HEK293 (cell line): ENCODE results near the gene PANK4.

Source experiments
- CTCF ChIA-PET: fragments of 350-600 bp; formaldehyde crosslinking; extraction: SDS; loops from one replicate; lab custom pipeline; 2021; ENCODE audit warnings: antibody characterized with exemption; lab: Yijun Ruan, JAX
- POLR2A ChIA-PET: fragments of 300-600 bp; formaldehyde crosslinking; extraction: SDS; loops from one replicate; lab custom pipeline; 2020; ENCODE audit warnings: antibody characterized with exemption, inconsistent platforms; lab: Yijun Ruan, JAX
- H3K27ac ChIP-seq: fragments of 200-500 bp; sonication (Bioruptor generic); 2 replicates; pipeline ENCODE4 v1.5.1; 2014; ENCODE audit warnings: low read depth, low read length, control low read depth, inconsistent platforms; ENCODE audit errors: extremely low read depth
- H3K36me3 ChIP-seq, 2 experiments: fragments of 200-500 bp in 1 of 2; sonication (Bioruptor generic) in 1 of 2; 1 replicate in 1 of 2; 2 replicates in 1 of 2; pipeline ENCODE4 v1.5.1; 2014 to 2017; ENCODE audit warnings: inconsistent platforms in 2 of 2, low read length in 2 of 2; ENCODE audit not compliant: control insufficient read depth in 2 of 2, insufficient read depth in 1 of 2
- H3K4me1 ChIP-seq: fragments of 200-500 bp; sonication (Bioruptor generic); 2 replicates; pipeline ENCODE4 v1.5.1; 2014; ENCODE audit warnings: mild to moderate bottlenecking, low read length, inconsistent platforms; ENCODE audit not compliant: control insufficient read depth, insufficient read depth
- H3K4me3 ChIP-seq: 2 replicates; pipeline ENCODE4 v1.5.1; 2011; ENCODE audit warnings: low read depth, mild to moderate bottlenecking, control low read depth, low read length, moderate library complexity
- H3K9me3 ChIP-seq: fragments of 200-500 bp; sonication (Bioruptor generic); 2 replicates; pipeline ENCODE4 v1.5.1; 2014; ENCODE audit warnings: low read depth, low read length, inconsistent platforms; ENCODE audit not compliant: control insufficient read depth, insufficient read depth
- EGR2 ChIP-seq: fragments of 450-650 bp; formaldehyde crosslinking; IDR thresholded peaks from 2 replicates; pipeline ENCODE4 v1.5.1; 2016; ENCODE audit warnings: low read depth, missing biosample characterization, missing genetic modification characterization
- FEZF1 ChIP-seq: fragments of 450-650 bp; formaldehyde crosslinking; IDR thresholded peaks from 2 replicates; pipeline ENCODE4 v1.5.1; 2016; ENCODE audit warnings: missing biosample characterization, missing genetic modification characterization
- GLIS2 ChIP-seq: fragments of 450-650 bp; formaldehyde crosslinking; IDR thresholded peaks from 2 replicates; pipeline ENCODE4 v1.5.1; 2016; ENCODE audit warnings: missing biosample characterization, missing genetic modification characterization
- OVOL3 ChIP-seq: fragments of 450-650 bp; formaldehyde crosslinking; IDR thresholded peaks from 2 replicates; pipeline ENCODE4 v1.5.1; 2016; ENCODE audit warnings: missing biosample characterization, missing genetic modification characterization
- ZBTB20 ChIP-seq: fragments of 450-650 bp; formaldehyde crosslinking; IDR thresholded peaks from 2 replicates; pipeline ENCODE4 v1.5.1; 2016; ENCODE audit warnings: missing biosample characterization, missing genetic modification characterization
- ZFHX2 ChIP-seq: fragments of 450-650 bp; formaldehyde crosslinking; conservative IDR thresholded peaks from 2 replicates; pipeline ENCODE4 v1.5.1; 2016; ENCODE audit warnings: missing biosample characterization, missing genetic modification characterization
- ZNF138 ChIP-seq: fragments of 450-650 bp; formaldehyde crosslinking; IDR thresholded peaks from 2 replicates; pipeline ENCODE4 v1.5.1; 2016; ENCODE audit warnings: missing biosample characterization, missing genetic modification characterization, borderline replicate concordance
- ZNF146 ChIP-seq: fragments of 450-650 bp; formaldehyde crosslinking; IDR thresholded peaks from 2 replicates; pipeline ENCODE4 v1.5.1; 2016; ENCODE audit warnings: missing biosample characterization, missing genetic modification characterization
- ZNF155 ChIP-seq: fragments of 450-650 bp; formaldehyde crosslinking; IDR thresholded peaks from 2 replicates; pipeline ENCODE4 v1.5.1; 2016; ENCODE audit warnings: missing biosample characterization, missing genetic modification characterization
- ZNF354C ChIP-seq: fragments of 450-650 bp; formaldehyde crosslinking; IDR thresholded peaks from 2 replicates; pipeline ENCODE4 v1.5.1; 2016; ENCODE audit warnings: missing biosample characterization, missing genetic modification characterization, low read depth, borderline replicate concordance
- ZNF37A ChIP-seq: fragments of 450-650 bp; IDR thresholded peaks from 2 replicates; pipeline ENCODE4 v1.5.1; 2018; ENCODE audit warnings: missing biosample characterization, missing genetic modification characterization
- ZNF529 ChIP-seq: fragments of 450-650 bp; formaldehyde crosslinking; IDR thresholded peaks from 2 replicates; pipeline ENCODE4 v1.5.1; 2017; ENCODE audit warnings: missing genetic modification characterization, missing biosample characterization; ENCODE audit not compliant: insufficient replicate concordance
- ZNF792 ChIP-seq: fragments of 450-650 bp; formaldehyde crosslinking; IDR thresholded peaks from 2 replicates; pipeline ENCODE4 v1.5.1; 2016; ENCODE audit warnings: missing biosample characterization, missing genetic modification characterization
- TF ChIP-seq, protein P1 (sequence below): fragments of 450-650 bp; formaldehyde crosslinking; IDR thresholded peaks from 2 replicates; pipeline ENCODE4 v1.5.1; 2016; ENCODE audit warnings: missing biosample characterization, missing genetic modification characterization
- TF ChIP-seq, protein P2 (sequence below): fragments of 450-650 bp; formaldehyde crosslinking; IDR thresholded peaks from 2 replicates; pipeline ENCODE4 v1.5.1; 2016; ENCODE audit warnings: missing biosample characterization, missing genetic modification characterization, borderline replicate concordance

PANK4 gene

DNA sequence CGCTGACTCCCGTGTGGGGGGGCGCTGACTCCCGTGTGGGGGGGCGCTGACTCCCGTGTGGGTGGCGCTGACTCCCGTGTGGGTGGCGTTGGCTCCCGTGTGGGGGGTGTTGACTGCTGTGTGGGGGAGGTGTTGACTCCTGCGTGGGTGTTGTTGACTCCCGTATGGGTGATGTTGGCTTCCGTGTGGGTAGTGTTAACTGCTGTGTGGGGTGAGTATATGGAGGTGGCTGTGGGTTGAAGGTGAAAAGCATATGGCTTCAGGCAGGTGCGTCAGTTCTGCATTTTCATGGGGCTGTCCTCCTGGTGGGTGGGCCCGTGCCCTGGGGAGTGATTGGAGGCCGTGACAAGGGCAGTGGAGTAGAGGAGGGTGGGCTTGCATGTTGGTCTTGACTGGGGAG lies 42.4 kb downstream of the PANK4 start:
- no peaks in the 10 kb centered on the region for H3K36me3 ChIP-seq
- H3K4me3 ChIP-seq, result no peak overlapping the region
- TF ChIP-seq GLIS2 (tag by site-specific recombination) (peak; percentile 33; the same call in 1 of the 2 replicates), ZNF155 (no peak), ZFHX2 (tag by site-specific recombination) (peak; percentile 99), ZBTB20 (tag by site-specific recombination) (no peak), EGR2 (tag by site-specific recombination) (peak; percentile 99)
- TF ChIP-seq, protein P1, sequence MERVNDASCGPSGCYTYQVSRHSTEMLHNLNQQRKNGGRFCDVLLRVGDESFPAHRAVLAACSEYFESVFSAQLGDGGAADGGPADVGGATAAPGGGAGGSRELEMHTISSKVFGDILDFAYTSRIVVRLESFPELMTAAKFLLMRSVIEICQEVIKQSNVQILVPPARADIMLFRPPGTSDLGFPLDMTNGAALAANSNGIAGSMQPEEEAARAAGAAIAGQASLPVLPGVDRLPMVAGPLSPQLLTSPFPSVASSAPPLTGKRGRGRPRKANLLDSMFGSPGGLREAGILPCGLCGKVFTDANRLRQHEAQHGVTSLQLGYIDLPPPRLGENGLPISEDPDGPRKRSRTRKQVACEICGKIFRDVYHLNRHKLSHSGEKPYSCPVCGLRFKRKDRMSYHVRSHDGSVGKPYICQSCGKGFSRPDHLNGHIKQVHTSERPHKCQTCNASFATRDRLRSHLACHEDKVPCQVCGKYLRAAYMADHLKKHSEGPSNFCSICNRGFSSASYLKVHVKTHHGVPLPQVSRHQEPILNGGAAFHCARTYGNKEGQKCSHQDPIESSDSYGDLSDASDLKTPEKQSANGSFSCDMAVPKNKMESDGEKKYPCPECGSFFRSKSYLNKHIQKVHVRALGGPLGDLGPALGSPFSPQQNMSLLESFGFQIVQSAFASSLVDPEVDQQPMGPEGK, result 0 out of 2 replicates have a peak, but pooled peaks have one; percentile 8
- H3K9me3 ChIP-seq, result no peaks in the 10 kb centered on the region
- ChIA-PET CTCF (no interaction called here), POLR2A (no interaction called here)
- no peak overlapping the region for H3K27ac ChIP-seq
- H3K4me1 ChIP-seq, result no peaks in the 10 kb centered on the region

GRCh38 chr1:2483026-2483425 lies 43.4 kb downstream of the PANK4 start:
- H3K9me3 ChIP-seq, result no peaks in the 10 kb centered on the region
- H3K36me3 ChIP-seq, result no peaks in the 10 kb centered on the region
- no peak overlapping the region for H3K4me3 ChIP-seq
- TF ChIP-seq ZNF146 (no peak), ZNF529 (no peak), ZNF792 (tag by site-specific recombination) (no peak), ZNF37A (tag by site-specific recombination) (no peak), ZNF354C (no peak), ZNF138 (tag by site-specific recombination) (no peak), FEZF1 (tag by site-specific recombination) (no peak), OVOL3 (tag by site-specific recombination) (no peak)
- TF ChIP-seq, protein P1, result no peak
- TF ChIP-seq, protein P2, sequence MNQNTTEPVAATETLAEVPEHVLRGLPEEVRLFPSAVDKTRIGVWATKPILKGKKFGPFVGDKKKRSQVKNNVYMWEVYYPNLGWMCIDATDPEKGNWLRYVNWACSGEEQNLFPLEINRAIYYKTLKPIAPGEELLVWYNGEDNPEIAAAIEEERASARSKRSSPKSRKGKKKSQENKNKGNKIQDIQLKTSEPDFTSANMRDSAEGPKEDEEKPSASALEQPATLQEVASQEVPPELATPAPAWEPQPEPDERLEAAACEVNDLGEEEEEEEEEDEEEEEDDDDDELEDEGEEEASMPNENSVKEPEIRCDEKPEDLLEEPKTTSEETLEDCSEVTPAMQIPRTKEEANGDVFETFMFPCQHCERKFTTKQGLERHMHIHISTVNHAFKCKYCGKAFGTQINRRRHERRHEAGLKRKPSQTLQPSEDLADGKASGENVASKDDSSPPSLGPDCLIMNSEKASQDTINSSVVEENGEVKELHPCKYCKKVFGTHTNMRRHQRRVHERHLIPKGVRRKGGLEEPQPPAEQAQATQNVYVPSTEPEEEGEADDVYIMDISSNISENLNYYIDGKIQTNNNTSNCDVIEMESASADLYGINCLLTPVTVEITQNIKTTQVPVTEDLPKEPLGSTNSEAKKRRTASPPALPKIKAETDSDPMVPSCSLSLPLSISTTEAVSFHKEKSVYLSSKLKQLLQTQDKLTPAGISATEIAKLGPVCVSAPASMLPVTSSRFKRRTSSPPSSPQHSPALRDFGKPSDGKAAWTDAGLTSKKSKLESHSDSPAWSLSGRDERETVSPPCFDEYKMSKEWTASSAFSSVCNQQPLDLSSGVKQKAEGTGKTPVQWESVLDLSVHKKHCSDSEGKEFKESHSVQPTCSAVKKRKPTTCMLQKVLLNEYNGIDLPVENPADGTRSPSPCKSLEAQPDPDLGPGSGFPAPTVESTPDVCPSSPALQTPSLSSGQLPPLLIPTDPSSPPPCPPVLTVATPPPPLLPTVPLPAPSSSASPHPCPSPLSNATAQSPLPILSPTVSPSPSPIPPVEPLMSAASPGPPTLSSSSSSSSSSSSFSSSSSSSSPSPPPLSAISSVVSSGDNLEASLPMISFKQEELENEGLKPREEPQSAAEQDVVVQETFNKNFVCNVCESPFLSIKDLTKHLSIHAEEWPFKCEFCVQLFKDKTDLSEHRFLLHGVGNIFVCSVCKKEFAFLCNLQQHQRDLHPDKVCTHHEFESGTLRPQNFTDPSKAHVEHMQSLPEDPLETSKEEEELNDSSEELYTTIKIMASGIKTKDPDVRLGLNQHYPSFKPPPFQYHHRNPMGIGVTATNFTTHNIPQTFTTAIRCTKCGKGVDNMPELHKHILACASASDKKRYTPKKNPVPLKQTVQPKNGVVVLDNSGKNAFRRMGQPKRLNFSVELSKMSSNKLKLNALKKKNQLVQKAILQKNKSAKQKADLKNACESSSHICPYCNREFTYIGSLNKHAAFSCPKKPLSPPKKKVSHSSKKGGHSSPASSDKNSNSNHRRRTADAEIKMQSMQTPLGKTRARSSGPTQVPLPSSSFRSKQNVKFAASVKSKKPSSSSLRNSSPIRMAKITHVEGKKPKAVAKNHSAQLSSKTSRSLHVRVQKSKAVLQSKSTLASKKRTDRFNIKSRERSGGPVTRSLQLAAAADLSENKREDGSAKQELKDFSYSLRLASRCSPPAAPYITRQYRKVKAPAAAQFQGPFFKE, result no peak
- CTCF ChIA-PET, result no interaction called here
- no peaks in the 10 kb centered on the region for H3K4me1 ChIP-seq
- H3K27ac ChIP-seq, result no peak overlapping the region
- POLR2A ChIA-PET, result no interaction called here
